Measurements from ENCODE around the gene SCAI.
"Not testable (repeated sequence)": the region's sequence is repeated elsewhere in the genome, so short reads cannot be mapped to it uniquely, and the experiment has no call there.

Gene SCAI

GRCh38 chr9:125024917-125025316 lies 118.4 kb downstream of the SCAI start:
- TF ChIP-seq CTCF (IDR thresholded peaks at IDR 0.05; ENCODE audit: poor library complexity, severe bottlenecking), result no peak

GRCh38 chr9:125021069-125021468 lies 122.3 kb downstream of the SCAI start:
- no peak overlapping the region for H3K4me3 ChIP-seq (ENCODE audit: severe bottlenecking)
- no peak overlapping the region for H3K27ac ChIP-seq (ENCODE audit: poor library complexity, severe bottlenecking)
- no peaks in the 10 kb centered on the region for H3K4me1 ChIP-seq (ENCODE audit: insufficient read depth, poor library complexity, severe bottlenecking)
- DNase-seq (ENCODE audit: low spot score) (no peak), ATAC-seq (ENCODE audit: low read depth) (no peak)
- H3K36me3 ChIP-seq (ENCODE audit: low read depth), result peaks cover 36% of the 10 kb centered on the region
- no peaks in the 10 kb centered on the region for H3K9me3 ChIP-seq (ENCODE audit: severe bottlenecking)
- TF ChIP-seq CTCF (IDR thresholded peaks at IDR 0.05; ENCODE audit: poor library complexity, severe bottlenecking), result no peak
- H3K27me3 ChIP-seq (ENCODE audit: insufficient read depth, poor library complexity, severe bottlenecking), result no peaks in the 10 kb centered on the region

More at GRCh38 chr9:125024917-125025316, 118.4 kb downstream of the SCAI start:
- Histone ChIP-seq H3K9me3 (ENCODE audit: severe bottlenecking) (no peaks in the 10 kb centered on the region), H3K4me1 (ENCODE audit: insufficient read depth, poor library complexity, severe bottlenecking) (no peaks in the 10 kb centered on the region), H3K36me3 (ENCODE audit: low read depth) (peaks cover 8% of the 10 kb centered on the region), H3K27ac (ENCODE audit: poor library complexity, severe bottlenecking) (no peak overlapping the region), H3K27me3 (ENCODE audit: insufficient read depth, poor library complexity, severe bottlenecking) (no peaks in the 10 kb centered on the region), H3K4me3 (ENCODE audit: severe bottlenecking) (no peak overlapping the region)
- ATAC-seq (ENCODE audit: low read depth), result no peak
- no peak for DNase-seq (ENCODE audit: low spot score)

GRCh38 chr9:125015655-125016054 lies 127.7 kb downstream of the SCAI start:
- peaks cover 28% of the 10 kb centered on the region for H3K36me3 ChIP-seq (ENCODE audit: low read depth)
- H3K9me3 ChIP-seq (ENCODE audit: severe bottlenecking); H3K4me3 ChIP-seq (ENCODE audit: severe bottlenecking); DNase-seq (ENCODE audit: low spot score); H3K27me3 ChIP-seq (ENCODE audit: insufficient read depth, poor library complexity, severe bottlenecking); H3K4me1 ChIP-seq (ENCODE audit: insufficient read depth, poor library complexity, severe bottlenecking); H3K27ac ChIP-seq (ENCODE audit: poor library complexity, severe bottlenecking); ATAC-seq (ENCODE audit: low read depth): not testable (repeated sequence)

- H3K4me1 ChIP-seq (ENCODE audit: insufficient read depth, poor library complexity, severe bottlenecking); H3K9me3 ChIP-seq (ENCODE audit: severe bottlenecking); H3K4me3 ChIP-seq (ENCODE audit: severe bottlenecking); ATAC-seq (ENCODE audit: low read depth); H3K36me3 ChIP-seq (ENCODE audit: low read depth); H3K27me3 ChIP-seq (ENCODE audit: insufficient read depth, poor library complexity, severe bottlenecking); H3K27ac ChIP-seq (ENCODE audit: poor library complexity, severe bottlenecking); DNase-seq (ENCODE audit: low spot score): not testable (repeated sequence)
Measured at GRCh38 chr9:125012013-125012412, 131.3 kb downstream of the SCAI start.

GRCh38 chr9:125008599-125008998 lies 134.7 kb downstream of the SCAI start:
- Histone ChIP-seq H3K27me3 (ENCODE audit: insufficient read depth, poor library complexity, severe bottlenecking) (no peaks in the 10 kb centered on the region), H3K9me3 (ENCODE audit: severe bottlenecking) (no peaks in the 10 kb centered on the region), H3K4me1 (ENCODE audit: insufficient read depth, poor library complexity, severe bottlenecking) (no peaks in the 10 kb centered on the region), H3K27ac (ENCODE audit: poor library complexity, severe bottlenecking) (no peak overlapping the region), H3K4me3 (ENCODE audit: severe bottlenecking) (no peak overlapping the region), H3K36me3 (ENCODE audit: low read depth) (peaks cover 4% of the 10 kb centered on the region)
- TF ChIP-seq CTCF (IDR thresholded peaks at IDR 0.05; ENCODE audit: poor library complexity, severe bottlenecking), result no peak
- DNase-seq (ENCODE audit: low spot score) (no peak), ATAC-seq (ENCODE audit: low read depth) (no peak)

GRCh38 chr9:125003332-125003731 lies 140.0 kb downstream of the SCAI start:
- H3K27ac ChIP-seq (ENCODE audit: poor library complexity, severe bottlenecking), result no peak overlapping the region
- peaks cover 19% of the 10 kb centered on the region for H3K36me3 ChIP-seq (ENCODE audit: low read depth)
- no peaks in the 10 kb centered on the region for H3K9me3 ChIP-seq (ENCODE audit: severe bottlenecking)
- TF ChIP-seq CTCF (IDR thresholded peaks at IDR 0.05; ENCODE audit: poor library complexity, severe bottlenecking), result no peak
- no peak overlapping the region for H3K4me3 ChIP-seq (ENCODE audit: severe bottlenecking)
- no peaks in the 10 kb centered on the region for H3K4me1 ChIP-seq (ENCODE audit: insufficient read depth, poor library complexity, severe bottlenecking)
- H3K27me3 ChIP-seq (ENCODE audit: insufficient read depth, poor library complexity, severe bottlenecking), result no peaks in the 10 kb centered on the region
- DNase-seq (ENCODE audit: low spot score) (no peak), ATAC-seq (ENCODE audit: low read depth) (no peak)

Data from RWPE2 (cell line).